ENCODE data around the gene LRRC8B. TPM values are rescaled to one million over a fixed set of nuclear protein-coding genes. Genes with fewer than 3 reads are reported as not detected.

Gene LRRC8B
- total RNA-seq, 1 experiment from 2014 or later = 9.7 TPM

DNA sequence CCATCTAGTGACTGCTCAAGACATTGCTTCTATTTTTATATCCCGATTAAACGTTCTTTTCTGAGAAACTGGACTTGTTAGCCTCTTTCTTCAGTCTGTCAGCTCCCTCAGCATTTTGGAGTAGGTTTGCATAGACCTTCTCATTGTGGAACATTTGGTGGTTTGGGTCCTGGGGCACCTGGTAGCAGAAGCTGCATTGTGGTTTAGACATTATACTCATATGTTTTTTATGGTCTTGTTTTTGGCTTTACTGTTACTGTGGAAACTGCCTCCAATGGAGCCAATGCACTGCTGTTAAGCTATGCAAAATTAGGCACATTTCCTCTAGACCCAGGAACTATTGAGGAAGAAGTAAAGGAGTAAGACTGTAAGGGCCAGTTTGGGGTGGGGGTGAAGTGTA lies 36.7 kb upstream of the LRRC8B start:
- DNase-seq (ENCODE audit: unreplicated experiment) = no peak
- H3K36me3 Mint-ChIP-seq (ENCODE audit: insufficient read depth, unreplicated experiment) = no peaks in the 10 kb centered on the region
- no TSS peak for BruUV-seq (replicated peaks)
- CTCF ChIA-PET = interaction anchor here (2.6 kb wide), 1 partner anchor 276 kb away, joined by 26 read pairs; no protein-coding TSS in a partner anchor
- POLR2A ChIA-PET = interaction anchor here (1.2 kb wide), 1 partner anchor 11 kb away, joined by 4 read pairs; no protein-coding TSS in a partner anchor
- H3K27ac Mint-ChIP-seq (ENCODE audit: low read depth, unreplicated experiment) = no peak overlapping the region
- intact Hi-C loops (cut with micrococcal nuclease) = loop anchor here (10.0 kb wide), 1 partner anchor 467 kb away; no protein-coding TSS in a partner anchor
- H3K4me3 Mint-ChIP-seq (ENCODE audit: unreplicated experiment) = no peak overlapping the region
- H3K4me1 Mint-ChIP-seq (ENCODE audit: insufficient read depth, unreplicated experiment) = no peaks in the 10 kb centered on the region
- H3K27me3 Mint-ChIP-seq (ENCODE audit: insufficient read depth, unreplicated experiment) = no peaks in the 10 kb centered on the region
- H3K9me3 Mint-ChIP-seq (ENCODE audit: unreplicated experiment) = peaks cover 10% of the 10 kb centered on the region
- TF ChIP-seq CTCF (IDR thresholded peaks at IDR 0.05; ENCODE audit: unreplicated experiment) = no peak

- DNase-seq (ENCODE audit: unreplicated experiment) = peak; percentile 25
- Mint-ChIP-seq H3K27me3 (ENCODE audit: insufficient read depth, unreplicated experiment) (no peaks in the 10 kb centered on the region), H3K27ac (ENCODE audit: low read depth, unreplicated experiment) (no peak overlapping the region), H3K4me3 (ENCODE audit: unreplicated experiment) (no peak overlapping the region), H3K36me3 (ENCODE audit: insufficient read depth, unreplicated experiment) (no peaks in the 10 kb centered on the region), H3K4me1 (ENCODE audit: insufficient read depth, unreplicated experiment) (no peaks in the 10 kb centered on the region), H3K9me3 (ENCODE audit: unreplicated experiment) (peaks cover 17% of the 10 kb centered on the region)
- TF ChIP-seq CTCF (IDR thresholded peaks at IDR 0.05; ENCODE audit: unreplicated experiment) = no peak
- CTCF ChIA-PET = interaction anchor here (0.5 to 1.5 kb wide), 3 partner anchors 110 to 403 kb away, joined by 3 to 8 read pairs (median 3); no protein-coding TSS in a partner anchor
- intact Hi-C loops (cut with micrococcal nuclease) = loop anchor here (10.0 kb wide), 1 partner anchor 466 kb away; no protein-coding TSS in a partner anchor
- POLR2A ChIA-PET = interaction anchor here (1.1 kb wide), 1 partner anchor 23 kb away, joined by 3 read pairs; no protein-coding TSS in a partner anchor
- no TSS peak for BruUV-seq (replicated peaks)
Measured at GRCh38 chr1:89489047-89489729, 35.4 kb upstream of the LRRC8B start.

DNA sequence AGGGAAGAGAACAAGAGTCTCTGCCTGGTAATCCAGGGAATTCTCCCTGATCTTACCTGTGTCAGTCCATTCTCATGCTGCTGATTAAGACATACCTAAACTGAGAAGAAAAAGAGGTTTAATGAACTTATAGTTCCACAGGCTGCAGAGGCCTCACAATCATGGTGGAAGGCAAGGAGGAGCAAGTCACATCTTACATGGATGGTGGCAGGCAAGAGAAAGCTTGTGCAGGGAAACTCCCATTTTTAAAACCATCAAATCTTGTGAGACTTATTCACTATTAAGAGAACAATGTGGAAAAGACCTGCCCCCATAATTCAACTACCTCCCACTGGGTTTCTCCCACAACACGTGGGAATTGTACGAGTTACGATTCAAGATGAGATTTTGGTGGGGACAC lies 34.2 kb upstream of the LRRC8B start:
- POLR2A ChIA-PET = no interaction called here
- Mint-ChIP-seq H3K4me1 (ENCODE audit: insufficient read depth, unreplicated experiment) (no peaks in the 10 kb centered on the region), H3K27ac (ENCODE audit: low read depth, unreplicated experiment) (no peak overlapping the region), H3K27me3 (ENCODE audit: insufficient read depth, unreplicated experiment) (no peaks in the 10 kb centered on the region), H3K36me3 (ENCODE audit: insufficient read depth, unreplicated experiment) (no peaks in the 10 kb centered on the region), H3K9me3 (ENCODE audit: unreplicated experiment) (peaks cover 17% of the 10 kb centered on the region), H3K4me3 (ENCODE audit: unreplicated experiment) (no peak overlapping the region)
- TF ChIP-seq CTCF (IDR thresholded peaks at IDR 0.05; ENCODE audit: unreplicated experiment) = no peak
- DNase-seq (ENCODE audit: unreplicated experiment) = no peak
- no TSS peak for BruUV-seq (replicated peaks)
- CTCF ChIA-PET = no interaction called here
- intact Hi-C loops (cut with micrococcal nuclease) = no loop called here

GRCh38 chr1:89499320-89499719 lies 25.3 kb upstream of the LRRC8B start:
- no peak for TF ChIP-seq CTCF (IDR thresholded peaks at IDR 0.05; ENCODE audit: unreplicated experiment)
- POLR2A ChIA-PET = interaction anchor here (0.6 to 1.3 kb wide), 3 partner anchors 12 to 264 kb away, joined by 3 to 4 read pairs (median 3); no protein-coding TSS in a partner anchor

More at GRCh38 chr1:89499320-89499719, 25.3 kb upstream of the LRRC8B start:
- Mint-ChIP-seq H3K4me1 (ENCODE audit: insufficient read depth, unreplicated experiment) (peaks cover 5% of the 10 kb centered on the region), H3K36me3 (ENCODE audit: insufficient read depth, unreplicated experiment) (no peaks in the 10 kb centered on the region), H3K27ac (ENCODE audit: low read depth, unreplicated experiment) (no peak overlapping the region), H3K27me3 (ENCODE audit: insufficient read depth, unreplicated experiment) (no peaks in the 10 kb centered on the region), H3K4me3 (ENCODE audit: unreplicated experiment) (no peak overlapping the region), H3K9me3 (ENCODE audit: unreplicated experiment) (no peaks in the 10 kb centered on the region)
- no peak for DNase-seq (ENCODE audit: unreplicated experiment)
- CTCF ChIA-PET = interaction anchor here (0.7 to 2.5 kb wide), 6 partner anchors 13 to 264 kb away, joined by 3 to 10 read pairs (median 5); no protein-coding TSS in a partner anchor
- BruUV-seq (replicated peaks) = no TSS peak
- intact Hi-C loops (cut with micrococcal nuclease) = no loop called here

All from MCF 10A (cell line).